Naive thymus-derived CD8-positive, alpha-beta T cell (primary cell): ENCODE results near the gene AGER. TPM values are rescaled to one million over a fixed set of nuclear protein-coding genes. Genes with fewer than 3 reads are reported as not detected.

ENCODE experiments used
- ATAC-seq, 2 donors: fragments of 150-1000 bp; cut with Tn5 transposase in 1 of 2; sonication (Bioruptor Pico), chemical (Tn5 transposase) in 1 of 2; 1 replicate in 1 of 2; 2 replicates in 1 of 2; pipeline ENCODE4 v1.10.0; 2021; ENCODE audit warnings: mild to moderate bottlenecking in 2 of 2, moderate library complexity in 2 of 2
- POLR2A ChIA-PET: fragments of 350-600 bp; sonication (Branson Sonifier 250); formaldehyde crosslinking; loops from one replicate; lab custom pipeline; 2021; ENCODE audit warnings: antibody characterized with exemption; lab: Charles Lee
- DNase-seq, 10 donors: peaks; one replicate each; pipeline versions ENCODE4 v3.0.0 to v3.0.0-alpha.2; 2020 to 2022
- H3K27ac Mint-ChIP-seq, 10 donors: one replicate each; pipeline ENCODE4 v1.8.0; 2020 to 2022; ENCODE audit warnings: mild to moderate bottlenecking in 10 of 10, mixed read lengths in 10 of 10, moderate library complexity in 4 of 10, inconsistent platforms in 1 of 10
- H3K27me3 Mint-ChIP-seq, 5 donors: one replicate each; pipeline ENCODE4 v1.8.0; 2021 to 2022; ENCODE audit warnings: mixed read lengths in 5 of 5
- H3K36me3 Mint-ChIP-seq, 3 donors: one replicate each; pipeline ENCODE4 v1.8.0; 2020 to 2022; ENCODE audit warnings: mixed read lengths in 3 of 3, mild to moderate bottlenecking in 2 of 3, inconsistent platforms in 1 of 3
- H3K4me1 Mint-ChIP-seq, 4 donors: one replicate each; pipeline ENCODE4 v1.8.0; 2021 to 2022; ENCODE audit warnings: mixed read lengths in 4 of 4
- H3K4me3 Mint-ChIP-seq, 10 donors: one replicate each; pipeline ENCODE4 v1.8.0; 2020 to 2022; ENCODE audit warnings: mild to moderate bottlenecking in 10 of 10, mixed read lengths in 10 of 10, moderate library complexity in 6 of 10, inconsistent platforms in 1 of 10
- H3K9me3 Mint-ChIP-seq, 9 donors: one replicate each; pipeline ENCODE4 v1.8.0; 2020 to 2022; ENCODE audit warnings: mixed read lengths in 9 of 9, mild to moderate bottlenecking in 3 of 9, inconsistent platforms in 1 of 9, moderate library complexity in 1 of 9
- polyA plus RNA-seq, 3 donors: library from polyadenylated mRNA; unstranded; fragments of 300-500 nt; fragmentation: Illumina TruSeq; gene quantifications; one replicate each; pipeline ENCODE4 v1.2.3, GENCODE V29; 2021
- total RNA-seq, 8 experiments: library from RNA in 2 of 8; stranded (reverse) in 2 of 8; gene quantifications; one replicate each; pipeline ENCODE4 v1.2.3 and lab custom pipeline; 2021 to 2026

Gene AGER
- total and polyA plus RNA-seq, 5 experiments from 2014 or later = 0.09 to 60.3 (median 1.9) TPM

- Mint-ChIP-seq H3K9me3 (no peaks in the 10 kb centered on the region), H3K27me3 (no peaks in the 10 kb centered on the region), H3K36me3 (peaks cover 6 to 80% (median 14%) of the 10 kb centered on the region in 3 donors), H3K4me3 (peak overlapping the region in 1 of 10 donors; percentile 1), H3K4me1 (peaks cover 36 to 73% (median 71%) of the 10 kb centered on the region in 4 donors), H3K27ac (peak overlapping the region in 6 of 10 donors; percentile 24 to 71 (median 44))
- POLR2A ChIA-PET = interaction anchor here (0.9 to 9.4 kb wide), 4 partner anchors 9 to 55 kb away, joined by 3 to 303 read pairs (median 3); partner anchors contain the start of genes ATF6B, EGFL8, GPSM3 and PBX2
- ATAC-seq (no peak), DNase-seq (no peak)
Measured at GRCh38 chr6:32183030-32183429, 1.0 kb downstream of the AGER start.

DNA sequence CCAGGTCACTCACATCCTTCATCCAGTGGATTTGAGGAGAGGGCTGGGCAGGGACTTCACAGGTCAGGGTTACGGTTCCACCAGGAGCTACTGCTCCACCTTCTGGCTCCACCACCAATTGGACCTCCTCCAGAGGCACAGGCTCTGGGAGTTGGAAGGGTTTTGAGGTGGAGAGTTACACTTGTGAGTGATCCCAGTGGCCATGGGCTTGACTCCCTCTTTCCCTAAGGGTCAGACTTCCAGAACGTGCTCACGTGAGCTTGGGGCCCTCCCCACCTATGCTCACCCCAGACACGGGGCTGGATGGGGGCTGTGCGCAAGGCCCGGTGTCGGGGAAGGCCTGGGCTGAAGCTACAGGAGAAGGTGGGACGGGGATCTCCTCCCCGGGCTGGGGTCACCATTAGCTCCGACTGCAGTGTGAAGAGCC, 1.5 kb downstream of the AGER start:
- no peaks in the 10 kb centered on the region for H3K27me3 Mint-ChIP-seq
- POLR2A ChIA-PET = interaction anchor here (0.9 to 9.4 kb wide), 5 partner anchors 9 to 65 kb away, joined by 3 to 303 read pairs (median 3); partner anchors contain the start of genes ATF6B, EGFL8, GPSM3 and PBX2
- H3K4me1 Mint-ChIP-seq = peaks cover 36 to 73% (median 69%) of the 10 kb centered on the region in 4 donors
- peak overlapping the region in 1 of 10 donors; percentile 1 for H3K4me3 Mint-ChIP-seq
- peak overlapping the region in 7 of 10 donors; percentile 40 to 71 (median 57) for H3K27ac Mint-ChIP-seq
- DNase-seq = no peak
- H3K9me3 Mint-ChIP-seq = no peaks in the 10 kb centered on the region
- ATAC-seq = no peak
- H3K36me3 Mint-ChIP-seq = peaks cover 5 to 75% (median 12%) of the 10 kb centered on the region in 3 donors

DNA sequence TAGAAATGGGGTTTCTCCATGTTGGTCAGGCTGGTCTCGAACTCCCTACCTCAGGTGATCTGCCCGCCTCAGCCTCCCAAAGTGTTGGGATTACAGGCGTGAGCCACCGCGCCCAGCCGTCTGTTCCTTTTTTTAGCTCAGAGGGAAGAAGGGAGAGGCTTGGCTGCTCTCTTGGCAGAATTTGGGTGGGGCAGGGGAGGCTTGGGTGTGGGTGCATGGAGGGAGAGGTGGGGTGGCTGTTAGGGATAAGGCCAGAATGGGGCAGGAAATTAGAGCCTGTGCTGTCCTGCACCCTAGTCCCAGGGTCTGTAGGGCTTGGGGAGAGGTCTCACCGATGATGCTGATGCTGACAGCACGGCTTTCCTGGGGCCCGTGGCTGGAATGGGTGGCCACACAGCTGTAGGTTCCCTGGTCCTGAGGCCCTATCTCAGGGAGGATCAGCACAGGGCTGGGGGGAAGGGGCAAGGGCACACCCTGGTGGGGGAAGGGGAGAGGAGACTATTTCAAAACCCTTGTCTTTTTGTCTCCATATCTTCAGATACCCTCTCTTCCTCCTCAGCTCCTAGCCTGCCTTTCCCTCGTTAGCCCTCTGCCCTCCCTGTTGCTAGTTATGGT, 2.0 kb downstream of the AGER start:
- Mint-ChIP-seq H3K4me1 (peaks cover 35 to 73% (median 69%) of the 10 kb centered on the region in 4 donors), H3K4me3 (peak overlapping the region in 1 of 10 donors; percentile 6), H3K36me3 (peaks cover 0 to 70% (median 8%) of the 10 kb centered on the region in 3 donors), H3K9me3 (no peaks in the 10 kb centered on the region), H3K27me3 (no peaks in the 10 kb centered on the region), H3K27ac (peak overlapping the region in 7 of 10 donors; percentile 15 to 75 (median 52))
- POLR2A ChIA-PET = interaction anchor here (0.9 to 9.4 kb wide), 4 partner anchors 10 to 65 kb away, joined by 3 to 303 read pairs (median 3); partner anchors contain the start of genes ATF6B, GPSM3 and PBX2
- DNase-seq = peak in 1 of 10 donors; percentile 38
- ATAC-seq = no peak

GRCh38 chr6:32181148-32181702, 2.8 kb downstream of the AGER start:
- Mint-ChIP-seq H3K9me3 (no peaks in the 10 kb centered on the region), H3K36me3 (peaks cover 0 to 62% (median 8%) of the 10 kb centered on the region in 3 donors), H3K4me1 (peaks cover 34 to 73% (median 69%) of the 10 kb centered on the region in 4 donors), H3K27ac (peak overlapping the region; percentile 51 to 98 (median 68)), H3K4me3 (peak overlapping the region in 5 of 10 donors; percentile 6 to 52 (median 28)), H3K27me3 (no peaks in the 10 kb centered on the region)
- ATAC-seq = no peak
- DNase-seq = peak in 1 of 10 donors; percentile 43
- POLR2A ChIA-PET = interaction anchor here (9.4 kb wide), 1 partner anchor 11 kb away, joined by 303 read pairs; the partner anchor contains the start of genes GPSM3 and PBX2

- POLR2A ChIA-PET = interaction anchor here (0.7 to 9.4 kb wide), 3 partner anchors 12 to 51 kb away, joined by 3 to 303 read pairs (median 41); partner anchors contain the start of genes ATF6B, FKBPL, GPSM3 and PBX2
- H3K4me3 Mint-ChIP-seq = peak overlapping the region; percentile 42 to 100 (median 88)
- ATAC-seq (no peak), DNase-seq (peak in 1 of 10 donors; percentile 64)
- peaks cover 33 to 72% (median 67%) of the 10 kb centered on the region in 4 donors for H3K4me1 Mint-ChIP-seq
- H3K9me3 Mint-ChIP-seq = no peaks in the 10 kb centered on the region
- no peaks in the 10 kb centered on the region for H3K27me3 Mint-ChIP-seq
- H3K27ac Mint-ChIP-seq = peak overlapping the region; percentile 19 to 98 (median 90)
- H3K36me3 Mint-ChIP-seq = peaks cover 0 to 51% (median 4%) of the 10 kb centered on the region in 3 donors
Measured at GRCh38 chr6:32179766-32180405, 4.2 kb downstream of the AGER start.

GRCh38 chr6:32178547-32179440, 5.3 kb downstream of the AGER start:
- ATAC-seq (no peak), DNase-seq (no peak)
- peaks cover 37 to 79% (median 72%) of the 10 kb centered on the region in 4 donors for H3K4me1 Mint-ChIP-seq
- peak overlapping the region; percentile 95 to 100 (median 98) for H3K27ac Mint-ChIP-seq
- no peaks in the 10 kb centered on the region for H3K27me3 Mint-ChIP-seq
- peak overlapping the region; percentile 88 to 100 (median 94) for H3K4me3 Mint-ChIP-seq
- H3K36me3 Mint-ChIP-seq = peaks cover 0 to 47% (median 4%) of the 10 kb centered on the region in 3 donors
- POLR2A ChIA-PET = interaction anchor here (4.4 to 9.4 kb wide), 2 partner anchors 13 to 50 kb away, joined by 41 to 303 read pairs; partner anchors contain the start of genes ATF6B, FKBPL, GPSM3 and PBX2
- H3K9me3 Mint-ChIP-seq = no peaks in the 10 kb centered on the region

GRCh38 chr6:32177788-32178546, 6.1 kb downstream of the AGER start, which contains the start of gene RNF5:
RNF5 (plus strand) TSS chr6:32178405; CDS start chr6:32178512, 107 bp downstream.
- H3K9me3 Mint-ChIP-seq = no peaks in the 10 kb centered on the region
- peak within 1 kb of the TSS; percentile 88 to 100 (median 94) for H3K4me3 Mint-ChIP-seq
- POLR2A ChIA-PET = interaction anchor here (0.7 to 9.4 kb wide), 8 partner anchors 14 to 794 kb away, joined by 3 to 303 read pairs (median 10); partner anchors contain the start of genes ATF6B, EGFL8, FKBPL and GPSM3
- ATAC-seq (peak; percentile 84 to 85), DNase-seq (peak; percentile 81 to 99 (median 96))
- H3K36me3 Mint-ChIP-seq = peaks cover 0 to 42% (median 4%) of the 10 kb centered on the region in 3 donors
- peak within 1 kb of the TSS; percentile 95 to 100 (median 98) for H3K27ac Mint-ChIP-seq
- no peaks in the 10 kb centered on the region for H3K27me3 Mint-ChIP-seq
- peaks cover 45 to 84% (median 77%) of the 10 kb centered on the region in 4 donors for H3K4me1 Mint-ChIP-seq

- POLR2A ChIA-PET = interaction anchor here (0.7 to 9.4 kb wide), 8 partner anchors 13 to 795 kb away, joined by 3 to 303 read pairs (median 10); partner anchors contain the start of genes ATF6B, EGFL8, FKBPL and GPSM3
- Mint-ChIP-seq H3K27me3 (no peaks in the 10 kb centered on the region), H3K27ac (peak overlapping the region; percentile 95 to 100 (median 98)), H3K4me3 (peak overlapping the region; percentile 88 to 100 (median 94)), H3K4me1 (peaks cover 49 to 84% (median 76%) of the 10 kb centered on the region in 4 donors), H3K9me3 (no peaks in the 10 kb centered on the region), H3K36me3 (peaks cover 0 to 36% (median 4%) of the 10 kb centered on the region in 3 donors)
- DNase-seq (peak in 2 of 10 donors; percentile 34 to 69), ATAC-seq (peak; percentile 3 to 7)
Measured at GRCh38 chr6:32177183-32177787, 6.8 kb downstream of the AGER start.

DNA sequence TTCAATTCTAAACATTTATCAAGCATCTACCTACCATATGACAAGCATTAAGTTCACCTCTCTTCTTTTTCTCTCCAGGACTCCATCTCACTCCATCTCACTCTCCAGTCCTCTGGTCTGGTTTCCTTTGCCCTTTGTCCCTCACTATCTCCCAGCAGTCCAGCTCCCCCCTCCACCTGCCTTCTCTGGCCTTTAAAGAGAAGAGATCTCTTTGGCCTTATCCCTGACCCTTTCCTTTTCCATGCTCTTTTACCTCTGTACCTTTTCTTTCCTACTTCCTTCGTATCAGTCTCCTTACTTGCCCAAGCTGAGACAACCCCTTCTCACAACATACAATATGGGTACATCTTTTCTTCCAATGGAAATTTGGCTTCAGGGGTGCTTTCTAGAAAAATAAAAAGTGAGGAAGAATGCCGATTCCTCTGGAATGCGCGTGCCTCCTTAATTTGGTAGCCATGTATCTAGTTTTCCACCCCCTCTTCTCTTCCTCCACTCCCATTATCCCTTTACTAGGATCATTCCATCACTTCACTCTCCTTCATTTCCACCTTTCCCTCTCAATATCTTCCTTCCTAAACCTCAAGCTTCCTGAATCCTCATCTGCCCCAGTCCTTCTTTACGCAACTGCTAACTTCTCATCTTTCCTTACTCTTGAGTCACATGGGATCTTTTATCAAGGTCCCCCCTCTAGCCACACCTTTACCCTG, 7.4 kb downstream of the AGER start:
- POLR2A ChIA-PET = interaction anchor here (0.7 to 9.4 kb wide), 9 partner anchors 13 to 795 kb away, joined by 3 to 303 read pairs (median 9); partner anchors contain the start of genes ATF6B, DXO, EGFL8 and FKBPL
- Mint-ChIP-seq H3K4me3 (peak overlapping the region; percentile 88 to 100 (median 94)), H3K27ac (peak overlapping the region; percentile 95 to 100 (median 98)), H3K9me3 (no peaks in the 10 kb centered on the region), H3K4me1 (peaks cover 49 to 78% (median 76%) of the 10 kb centered on the region in 4 donors), H3K36me3 (peaks cover 0 to 30% (median 4%) of the 10 kb centered on the region in 3 donors), H3K27me3 (no peaks in the 10 kb centered on the region)
- ATAC-seq (no peak), DNase-seq (peak in 1 of 10 donors; percentile 7)
